Caco-2 (cell line): Measurements from ENCODE around the gene MUC5B. TPM values are rescaled to one million over a fixed set of nuclear protein-coding genes. Genes with fewer than 3 reads are reported as not detected.

ENCODE experiments used
- BruUV-seq: library from RNA; stranded (reverse); fragments of 400-500 nt; replicated peaks from 2 replicates; lab custom pipeline; 2021; lab: Mats Ljungman, UMichigan
- CTCF ChIA-PET: fragments of 300-600 bp; sonication (Branson Sonifier 250); formaldehyde crosslinking; loops from one replicate; lab custom pipeline; 2022; ENCODE audit warnings: antibody characterized with exemption; lab: Charles Lee
- POLR2A ChIA-PET: fragments of 300-600 bp; sonication (Branson Sonifier 250); formaldehyde crosslinking; loops from one replicate; lab custom pipeline; 2022; ENCODE audit warnings: antibody characterized with exemption; lab: Charles Lee
- DNase-seq, 2 experiments: peaks; one replicate each; pipeline versions ENCODE4 v3.0.0 to v3.0.0-alpha.2; 2020 to 2022
- H3K27me3 ChIP-seq: replicated peaks from 2 replicates; pipeline ENCODE4 v1.6.0; 2011; ENCODE audit warnings: low read length; ENCODE audit not compliant: control insufficient read depth, insufficient read depth
- H3K36me3 ChIP-seq: 2 replicates; pipeline ENCODE4 v1.5.1; 2011; ENCODE audit warnings: low read length; ENCODE audit not compliant: control insufficient read depth, insufficient read depth
- H3K4me1 ChIP-seq: fragments of 250-450 bp; sonication (Bioruptor Pico); 2 replicates; pipeline ENCODE4 v1.5.1; 2020; ENCODE audit warnings: mild to moderate bottlenecking
- H3K4me3 ChIP-seq: 2 replicates; pipeline ENCODE4 v1.5.1; 2011; ENCODE audit warnings: low read depth, mild to moderate bottlenecking, control low read depth, low read length
- H3K9me3 ChIP-seq: fragments of 250-450 bp; sonication (Bioruptor Pico); 2 replicates; pipeline ENCODE4 v1.5.1; 2020; ENCODE audit warnings: mild to moderate bottlenecking, moderate library complexity
- H3K27ac Mint-ChIP-seq: one replicate; pipeline ENCODE4 v1.8.0; 2022; ENCODE audit warnings: mixed read lengths; ENCODE audit not compliant: unreplicated experiment
- H3K27me3 Mint-ChIP-seq: one replicate; pipeline ENCODE4 v1.8.0; 2022; ENCODE audit warnings: mixed read lengths; ENCODE audit not compliant: insufficient read depth, unreplicated experiment
- H3K36me3 Mint-ChIP-seq: one replicate; pipeline ENCODE4 v1.8.0; 2022; ENCODE audit warnings: mild to moderate bottlenecking, mixed read lengths; ENCODE audit not compliant: insufficient read depth, unreplicated experiment
- H3K4me1 Mint-ChIP-seq: one replicate; pipeline ENCODE4 v1.8.0; 2022; ENCODE audit warnings: low read depth, mixed read lengths; ENCODE audit not compliant: unreplicated experiment
- H3K4me3 Mint-ChIP-seq: one replicate; pipeline ENCODE4 v1.8.0; 2022; ENCODE audit warnings: mild to moderate bottlenecking, moderate library complexity, mixed read lengths; ENCODE audit not compliant: unreplicated experiment
- H3K9me3 Mint-ChIP-seq: one replicate; pipeline ENCODE4 v1.8.0; 2022; ENCODE audit warnings: mixed read lengths; ENCODE audit not compliant: unreplicated experiment
- CTCF ChIP-seq, 2 experiments: fragments of 200-600 bp in 1 of 2; IDR thresholded peaks; 1 replicate in 1 of 2; 2 replicates in 1 of 2; pipeline versions ENCODE4 v1.5.1 to v1.8.0; 2011 to 2022; ENCODE audit warnings: antibody characterized with exemption in 1 of 2, control low read depth in 1 of 2, inconsistent platforms in 1 of 2, low read depth in 1 of 2, low read length in 1 of 2, mild to moderate bottlenecking in 1 of 2, moderate library complexity in 1 of 2; ENCODE audit not compliant: insufficient read depth in 1 of 2, severe bottlenecking in 1 of 2, unreplicated experiment in 1 of 2
- intact Hi-C: fragments of 100-400 bp; cut with micrococcal nuclease; formaldehyde crosslinking; loops from one replicate; pipeline ENCODE4 v1.10.0; 2022; ENCODE audit not compliant: unreplicated experiment
- microRNA-seq: library from miRNA; unstranded; fragments of <30 nt; microRNA quantifications from one replicate; pipeline ENCODE4 v1.2.0, GENCODE V29; 2022
- total RNA-seq: library from RNA; stranded (reverse); gene quantifications from 2 replicates; pipeline ENCODE4 v1.2.3, GENCODE V29; 2022

The MUC5B gene
- total RNA-seq, 1 experiment from 2014 or later = not detected

GRCh38 chr11:1310772-1311468 lies 88.1 kb downstream of the MUC5B start:
- Histone ChIP-seq H3K9me3 (no peaks in the 10 kb centered on the region), H3K36me3 (no peaks in the 10 kb centered on the region; the same call in 1 of the 2 replicates), H3K4me1 (peaks cover 15% of the 10 kb centered on the region), H3K4me3 (peak overlapping the region; percentile 78), H3K27me3 (no peaks in the 10 kb centered on the region)
- ChIA-PET CTCF (interaction anchor here (0.5 to 1.5 kb wide), 8 partner anchors 21 to 567 kb away, joined by 3 to 9 read pairs (median 4); partner anchors contain the start of gene BRSK2), POLR2A (interaction anchor here (0.8 kb wide), 1 partner anchor 40 kb away, joined by 3 read pairs; no protein-coding TSS in a partner anchor)
- H3K4me1 Mint-ChIP-seq = peaks cover 13% of the 10 kb centered on the region
- peaks cover 4% of the 10 kb centered on the region for H3K27me3 Mint-ChIP-seq
- peak overlapping the region; percentile 83 for H3K4me3 Mint-ChIP-seq
- BruUV-seq = no TSS peak
- no peaks in the 10 kb centered on the region for H3K36me3 Mint-ChIP-seq
- peak; percentile 76 to 78 for DNase-seq
- TF ChIP-seq CTCF (IDR thresholded peaks at IDR 0.05; ENCODE audit: insufficient read depth in 1 of 2, low read depth in 1 of 2, low read length in 1 of 2, severe bottlenecking in 1 of 2, unreplicated experiment in 1 of 2) = peak; percentile 23 to 44
- H3K27ac Mint-ChIP-seq = peak overlapping the region; percentile 69
- intact Hi-C loops = loop anchor here (2.0 to 5.0 kb wide), 2 partner anchors 49 to 78 kb away; partner anchors contain the start of gene BRSK2
- no peaks in the 10 kb centered on the region for H3K9me3 Mint-ChIP-seq

Small RNAs within 50 kb of the gene (microRNA-seq; reads per million reads assigned to microRNA genes)
- not detected for gene MIR6744

Other genes with a start within 250 kb of the MUC5B start
- gene MUC6, start 186.3 kb upstream of the MUC5B start, total RNA-seq = not detected in 2 replicates
- 0.05 and 0.35 TPM in 2 replicates for gene MUC2, start 148.2 kb upstream of the MUC5B start, total RNA-seq
- 0.25 and 0.28 TPM in 2 replicates for gene MUC5AC, start 65.1 kb upstream of the MUC5B start, total RNA-seq
- gene TOLLIP, start 86.6 kb downstream of the MUC5B start, total RNA-seq = 64.6 and 78.3 TPM in 2 replicates
- gene BRSK2, start 166.9 kb downstream of the MUC5B start, total RNA-seq = 32.8 and 35.9 TPM in 2 replicates